Stromal cell of bone marrow (primary cell): Measurements from ENCODE around the gene DGCR8.

Experiments used
- DNase-seq: peaks from one replicate; pipeline ENCODE4 v3.0.0-alpha.2; 2012; ENCODE audit warnings: low read depth

The DGCR8 gene

DNA sequence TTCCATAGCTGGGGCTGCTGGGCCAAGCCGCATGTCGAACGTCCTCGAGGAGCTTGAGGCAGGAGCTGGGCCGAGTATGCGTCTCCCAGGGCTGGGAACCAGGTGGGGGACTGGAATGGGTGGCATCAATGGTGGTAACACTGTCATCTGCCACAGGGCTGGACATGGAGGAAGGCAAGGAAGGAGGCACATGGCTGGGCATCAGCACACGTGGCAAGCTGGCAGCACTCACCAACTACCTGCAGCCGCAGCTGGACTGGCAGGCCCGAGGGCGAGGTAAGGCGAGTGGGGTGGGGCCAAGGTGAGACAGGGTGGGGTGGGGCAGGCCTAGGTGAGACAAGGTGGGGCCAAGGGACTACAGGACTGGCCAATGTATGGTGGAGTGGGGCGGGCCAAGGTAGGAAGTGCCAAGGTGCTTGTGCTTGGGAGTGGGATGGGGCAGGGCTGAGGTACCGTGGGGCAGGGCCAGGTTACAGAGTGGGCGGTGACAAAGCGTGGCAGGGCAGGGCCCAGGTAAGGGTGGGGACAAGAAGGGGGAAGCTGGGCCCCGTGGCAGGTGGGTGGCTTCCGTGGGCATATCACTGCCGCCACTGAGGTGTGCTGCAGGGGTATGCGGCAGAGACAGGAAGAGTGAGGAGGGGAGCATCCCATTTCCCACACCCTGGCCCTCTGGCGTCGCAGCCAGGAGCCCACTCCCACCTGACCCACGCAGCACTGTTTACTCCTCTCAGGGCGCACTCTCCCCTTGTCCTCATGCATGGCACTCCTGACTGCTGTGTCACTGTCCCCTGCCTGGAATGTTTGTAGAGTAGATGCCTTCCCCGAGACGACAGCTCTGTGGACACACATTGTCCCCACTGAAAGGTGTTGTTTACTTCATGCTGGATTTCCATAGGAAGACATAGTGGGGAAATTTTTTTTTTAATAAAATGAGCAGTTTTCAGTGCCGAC is 27.5 kb upstream of the DGCR8 start:
- no peak for DNase-seq

DNA sequence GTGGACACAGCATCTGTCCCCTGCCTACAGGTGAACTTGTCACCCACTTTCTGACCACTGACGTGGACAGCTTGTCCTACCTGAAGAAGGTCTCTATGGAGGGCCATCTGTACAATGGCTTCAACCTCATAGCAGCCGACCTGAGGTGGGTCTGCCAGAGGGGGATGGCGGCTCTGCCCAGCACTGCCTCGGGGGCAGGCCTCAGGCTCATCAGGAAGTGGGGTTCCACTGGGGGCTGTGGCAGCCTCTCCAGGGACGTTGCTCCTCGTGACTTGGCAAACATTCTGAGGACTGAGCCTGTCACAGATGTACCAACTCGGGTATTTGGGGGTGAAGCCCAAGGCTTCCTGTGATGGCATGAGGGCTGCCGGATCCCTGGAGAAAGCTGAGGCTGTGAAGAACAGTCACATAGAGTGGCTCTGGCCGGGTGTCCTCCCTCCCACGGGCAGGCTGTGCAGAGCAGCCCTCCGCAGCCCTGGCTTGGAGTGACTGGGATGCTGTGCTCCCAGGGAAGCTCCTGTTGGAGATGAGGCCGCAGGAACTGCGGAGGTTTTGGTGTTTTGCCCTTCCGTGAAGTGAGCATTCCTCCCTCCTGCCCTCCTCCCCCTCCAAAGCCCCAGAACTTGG is 26.5 kb upstream of the DGCR8 start:
- no peak for DNase-seq

DNA sequence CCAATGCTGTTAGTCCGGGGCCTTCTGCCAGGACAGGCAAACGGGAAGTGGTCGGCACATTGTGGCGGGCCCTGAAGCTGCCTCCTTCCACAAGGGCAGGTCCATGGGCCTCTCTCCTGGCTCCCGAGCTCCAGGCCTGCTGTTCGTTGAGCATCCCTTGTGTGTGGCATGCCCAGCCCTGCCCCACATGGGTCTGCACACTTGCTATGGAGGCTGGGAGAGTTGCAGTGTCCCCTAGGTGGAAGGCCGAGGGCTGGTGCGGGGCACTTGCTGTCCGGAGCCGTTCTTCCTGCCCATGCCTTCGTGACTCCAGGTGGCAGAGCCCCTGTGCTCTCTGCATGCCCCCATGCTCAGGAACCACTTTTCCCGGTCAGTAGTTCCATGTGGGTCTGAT is 26.0 kb upstream of the DGCR8 start:
- no peak for DNase-seq

DNA sequence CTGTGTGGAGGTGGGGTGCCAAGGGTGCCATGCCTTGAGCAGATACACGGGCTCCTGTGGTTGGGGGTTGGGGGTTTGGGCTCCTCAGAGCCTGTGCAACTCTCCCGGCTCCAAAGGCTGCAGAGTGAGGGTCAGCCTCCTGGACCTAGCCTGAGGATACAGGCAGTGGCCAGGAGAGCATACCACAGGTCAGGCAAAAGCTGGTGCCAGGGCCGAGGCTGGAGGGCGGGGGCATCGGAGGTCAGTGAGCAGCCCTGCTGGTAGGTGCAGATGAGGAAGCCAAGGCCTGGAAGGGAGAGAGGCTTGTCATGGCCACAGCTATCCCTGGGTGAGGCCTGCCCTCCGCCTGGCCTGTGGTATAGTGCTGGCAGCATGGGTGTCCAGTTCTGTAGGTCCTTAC is 25.6 kb upstream of the DGCR8 start:
- no peak for DNase-seq

- DNase-seq: no peak
Measured at GRCh38 chr22:20055144-20055543, 24.9 kb upstream of the DGCR8 start.

GRCh38 chr22:20055654-20056053 is 24.4 kb upstream of the DGCR8 start:
- no peak for DNase-seq

DNA sequence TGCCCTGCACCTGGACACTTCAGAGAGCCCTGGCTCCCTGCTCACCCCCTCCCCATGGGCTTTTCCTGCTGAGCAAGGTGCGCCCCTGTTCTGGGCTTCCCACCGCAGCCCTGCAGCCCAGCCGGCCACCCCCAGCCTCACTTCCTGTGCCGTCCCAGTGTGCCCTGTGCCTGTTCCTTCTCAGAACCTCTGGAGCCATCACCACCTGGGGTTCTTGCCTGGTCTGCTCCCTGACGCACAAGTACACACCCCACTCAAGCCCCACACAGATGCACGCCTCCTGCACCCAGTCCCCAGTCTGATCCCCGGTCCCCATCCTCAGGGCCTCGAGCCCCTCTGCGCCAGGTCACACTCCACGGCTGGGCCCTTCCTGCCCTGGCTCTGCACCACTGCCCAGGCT is 23.9 kb upstream of the DGCR8 start:
- no peak for DNase-seq

- no peak for DNase-seq
Measured at GRCh38 chr22:20056696-20057386, 23.2 kb upstream of the DGCR8 start.

- no peak for DNase-seq
Measured at GRCh38 chr22:20057596-20058268, 22.3 kb upstream of the DGCR8 start.

- DNase-seq: no peak
Measured at GRCh38 chr22:20058989-20059770, 20.9 kb upstream of the DGCR8 start.

- no peak for DNase-seq
Measured at GRCh38 chr22:20060700-20061480, 19.2 kb upstream of the DGCR8 start.

DNA sequence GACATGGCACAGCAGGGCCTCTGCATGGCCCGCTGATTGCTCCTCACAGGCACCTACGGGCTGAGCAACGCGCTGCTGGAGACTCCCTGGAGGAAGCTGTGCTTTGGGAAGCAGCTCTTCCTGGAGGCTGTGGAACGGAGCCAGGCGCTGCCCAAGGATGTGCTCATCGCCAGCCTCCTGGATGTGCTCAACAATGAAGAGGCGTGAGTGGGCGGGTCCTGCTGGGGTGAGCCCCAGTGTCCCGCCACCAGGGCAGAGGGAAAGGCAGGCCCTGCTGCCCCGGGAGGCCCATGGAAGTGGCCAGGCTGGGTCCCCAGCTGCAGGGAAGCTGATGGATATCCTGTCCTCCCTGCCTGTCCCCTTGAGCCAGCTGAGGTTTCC is 18.6 kb upstream of the DGCR8 start:
- no peak for DNase-seq

- DNase-seq: no peak
Measured at GRCh38 chr22:20062043-20062765, 17.8 kb upstream of the DGCR8 start.

DNA sequence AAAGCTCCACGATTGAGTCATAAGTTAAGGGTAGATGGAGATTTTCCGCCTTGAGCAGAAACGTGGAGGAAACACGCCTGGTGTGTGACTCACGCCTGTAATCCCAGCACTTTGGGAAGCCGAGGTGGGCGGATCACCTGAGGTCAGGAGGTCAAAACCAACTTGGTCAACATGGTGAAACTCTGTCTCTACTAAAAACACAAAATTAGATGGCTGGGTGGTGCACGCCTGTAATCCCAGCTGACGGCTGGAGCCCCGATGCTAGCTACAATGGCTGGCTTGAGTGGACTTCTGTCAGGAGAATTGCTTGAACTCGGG is 17.3 kb upstream of the DGCR8 start:
- no peak for DNase-seq

DNA sequence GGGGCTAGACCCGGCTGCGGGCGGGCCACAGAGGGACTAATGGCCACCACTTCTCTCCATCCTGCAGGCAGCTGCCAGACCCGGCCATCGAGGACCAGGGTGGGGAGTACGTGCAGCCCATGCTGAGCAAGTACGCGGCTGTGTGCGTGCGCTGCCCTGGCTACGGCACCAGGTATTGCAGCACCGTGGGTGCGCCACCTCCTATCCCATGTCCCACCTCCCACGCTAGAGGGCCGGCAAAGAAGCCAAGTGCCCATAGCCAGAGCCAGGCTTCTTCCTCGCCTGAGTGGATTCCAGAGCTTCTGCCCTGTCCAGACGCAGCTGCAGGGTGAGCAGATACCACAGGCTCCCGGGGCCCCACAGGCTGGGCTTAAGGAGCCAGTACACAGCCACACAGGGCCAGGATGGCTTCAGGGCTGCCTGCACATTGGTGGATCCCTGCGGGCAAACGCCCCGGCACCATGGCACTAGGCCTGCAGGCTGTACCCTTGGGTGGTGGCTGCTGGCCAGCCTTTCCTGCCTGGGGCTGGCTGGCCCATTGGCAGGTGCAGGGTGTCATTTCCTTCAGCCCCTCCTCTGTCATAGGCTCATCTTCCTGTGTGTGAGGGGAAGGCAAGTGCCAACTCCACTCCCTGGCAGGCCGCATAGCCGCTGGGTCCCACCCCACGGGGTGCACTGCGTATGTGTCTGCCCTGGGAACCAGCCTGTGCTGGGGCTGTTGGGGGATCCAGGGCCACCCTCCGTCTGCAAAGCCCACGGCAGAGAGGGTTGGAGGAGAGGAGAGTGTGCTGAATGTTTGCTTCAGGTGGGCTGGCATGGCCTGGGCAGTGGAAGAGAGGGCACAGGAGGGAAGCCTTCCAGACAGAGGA is 16.5 kb upstream of the DGCR8 start:
- no peak for DNase-seq

DNA sequence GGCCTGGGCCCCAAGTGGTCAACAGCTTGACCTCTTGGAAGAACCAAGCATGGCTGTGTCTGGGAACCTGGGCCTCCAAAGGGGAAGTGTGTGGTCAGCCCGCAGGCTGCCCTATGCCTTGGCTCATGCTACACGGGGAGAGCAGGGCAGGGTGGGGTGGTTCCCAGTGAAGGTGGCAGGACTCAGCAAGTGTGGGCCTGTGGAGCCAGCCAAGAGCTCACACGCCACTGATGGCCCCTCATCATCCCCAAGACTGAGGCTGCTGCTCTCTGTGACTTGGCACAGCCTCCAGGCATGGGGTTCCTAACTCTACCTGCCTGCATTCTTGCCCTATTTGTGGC is 15.9 kb upstream of the DGCR8 start:
- no peak for DNase-seq

DNA sequence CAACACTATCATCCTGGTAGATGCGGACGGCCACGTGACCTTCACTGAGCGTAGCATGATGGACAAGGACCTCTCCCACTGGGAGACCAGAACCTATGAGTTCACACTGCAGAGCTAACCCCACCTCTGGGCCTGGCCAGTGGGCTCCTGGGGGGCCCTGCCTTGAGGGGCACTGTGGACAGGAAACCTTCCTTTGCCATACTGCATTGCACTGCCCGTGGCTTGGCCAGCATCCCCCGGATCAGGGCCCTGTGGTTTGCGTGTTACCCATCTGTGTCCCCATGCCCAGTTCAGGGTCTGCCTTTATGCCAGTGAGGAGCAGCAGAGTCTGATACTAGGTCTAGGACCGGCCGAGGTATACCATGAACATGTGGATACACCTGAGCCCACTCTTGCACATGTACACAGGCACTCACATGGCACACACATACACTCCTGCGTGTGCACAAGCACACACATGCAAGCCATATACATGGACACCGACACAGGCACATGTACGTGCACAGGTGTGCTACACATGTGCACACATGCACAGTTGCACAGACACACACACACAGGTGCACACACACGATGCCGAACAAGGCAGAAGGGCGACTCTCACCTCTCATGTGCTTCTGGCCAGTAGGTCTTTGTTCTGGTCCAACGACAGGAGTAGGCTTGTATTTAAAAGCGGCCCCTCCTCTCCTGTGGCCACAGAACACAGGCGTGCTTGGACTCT is 15.3 kb upstream of the DGCR8 start:
- DNase-seq: no peak

GRCh38 chr22:20065896-20066616 is 14.0 kb upstream of the DGCR8 start:
- no peak for DNase-seq
